Activated CD4-positive, alpha-beta T cell treated with anti-CD3 and anti-CD28 coated beads, Interleukin-2, Interleukin-6, amounts not matched to agents 100 ng/mL and 50 ng/mL, durations not matched to agents 16 hours and 8 hours (primary cell): Measurements from ENCODE around the gene GALNTL6.
"Not testable (repeated sequence)": the region's sequence is repeated elsewhere in the genome, so short reads cannot be mapped to it uniquely, and the experiment has no call there.

Experiments
- DNase-seq: peaks from one replicate; pipeline ENCODE4 v3.0.0-alpha.2; 2020

The GALNTL6 gene

DNA sequence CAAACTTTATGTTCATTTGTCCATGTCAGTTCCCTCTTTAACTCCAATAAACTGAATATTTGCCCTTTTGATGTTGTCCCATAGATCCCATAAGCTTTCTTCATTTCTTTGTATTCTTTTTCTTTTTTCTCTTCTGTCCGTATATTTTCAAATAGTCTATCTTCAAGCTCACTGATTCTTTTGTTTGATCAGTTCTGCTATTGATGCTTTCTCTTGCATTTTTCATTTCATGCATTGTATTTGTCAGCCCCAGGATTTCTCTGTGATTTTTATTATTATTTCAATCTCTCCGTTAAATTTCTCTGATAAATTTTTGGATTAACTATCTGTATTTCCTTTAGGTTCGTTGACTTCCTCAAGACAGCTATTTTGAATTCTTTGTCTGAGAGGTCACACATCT lies 1082.5 kb downstream of the GALNTL6 start:
- DNase-seq: no peak

DNA sequence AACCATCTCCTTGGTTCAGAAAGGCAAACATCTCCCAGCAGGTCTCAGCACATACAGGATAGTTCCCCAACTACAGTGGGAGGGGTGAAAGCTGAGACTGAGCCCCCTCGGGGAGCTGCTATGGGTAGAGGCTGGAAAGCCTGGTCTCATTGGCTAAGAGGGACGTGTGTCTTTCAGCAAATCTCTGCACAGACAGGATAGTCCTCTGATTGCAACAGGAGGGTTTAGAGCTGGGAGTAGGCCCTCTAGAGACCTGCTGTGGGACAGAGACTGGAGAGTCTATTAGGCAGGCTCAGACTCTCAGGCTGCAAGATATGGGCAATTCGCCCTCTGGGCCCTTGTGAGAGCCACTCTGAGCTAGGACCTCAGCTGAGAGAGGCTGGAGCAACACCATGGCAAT lies 1083.8 kb downstream of the GALNTL6 start:
- no peak for DNase-seq

DNA sequence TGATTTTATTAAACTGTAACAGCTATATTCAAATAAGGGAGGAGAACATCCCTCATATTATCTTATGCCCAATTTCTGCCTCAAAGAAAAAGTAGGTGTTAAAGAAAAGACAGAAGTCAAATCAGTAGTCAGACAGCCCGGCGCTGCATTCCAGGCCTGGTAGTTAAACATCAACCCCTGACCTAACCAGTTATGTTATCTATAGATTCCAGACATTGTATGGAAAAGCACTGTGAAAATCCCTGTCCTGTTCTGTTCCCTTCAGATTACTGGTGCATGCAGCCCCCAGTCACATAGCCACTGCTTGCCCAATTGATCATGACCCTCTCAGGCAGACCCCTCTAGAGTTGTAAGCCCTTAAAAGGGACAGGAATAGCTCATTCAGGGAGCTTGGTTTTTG lies 1085.5 kb downstream of the GALNTL6 start:
- DNase-seq: no peak

DNA sequence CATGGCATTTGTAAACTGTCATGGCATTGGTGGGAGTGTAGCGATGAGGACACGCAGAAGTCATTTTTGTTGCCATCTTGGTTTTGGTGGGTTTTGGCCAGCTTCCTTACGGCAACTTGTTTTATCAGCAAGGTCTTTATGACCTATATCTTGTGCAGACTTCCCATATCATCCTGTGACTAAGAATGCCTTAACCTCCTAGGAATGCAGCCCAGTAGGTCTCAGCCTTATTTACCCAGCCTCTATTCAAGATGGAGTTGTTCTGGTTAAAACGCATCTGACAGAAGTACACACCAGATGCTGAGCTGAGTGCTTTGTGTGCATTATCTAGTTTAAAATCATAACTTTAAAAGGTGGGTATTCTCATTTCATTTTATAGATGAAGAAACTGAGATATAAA lies 1086.7 kb downstream of the GALNTL6 start:
- no peak for DNase-seq

DNA sequence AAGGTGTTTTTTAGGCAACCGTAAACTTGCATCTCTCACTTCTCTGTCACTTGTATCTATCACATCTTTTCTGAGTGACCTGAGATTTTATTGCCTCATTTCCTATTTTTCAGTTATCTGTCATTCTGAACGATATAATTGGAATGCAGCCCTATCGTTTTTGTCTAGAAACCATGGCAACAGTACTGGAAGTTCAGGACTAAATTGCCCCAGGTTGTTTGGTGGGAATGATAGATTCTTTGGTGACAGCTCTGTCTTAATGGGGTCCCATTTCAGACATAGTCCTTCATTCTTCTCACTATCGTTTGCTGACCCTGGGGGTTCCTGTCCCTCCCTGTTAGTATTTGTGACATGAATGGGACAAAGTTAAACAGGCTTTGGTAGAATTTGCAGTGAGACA lies 1087.7 kb downstream of the GALNTL6 start:
- no peak for DNase-seq

DNA sequence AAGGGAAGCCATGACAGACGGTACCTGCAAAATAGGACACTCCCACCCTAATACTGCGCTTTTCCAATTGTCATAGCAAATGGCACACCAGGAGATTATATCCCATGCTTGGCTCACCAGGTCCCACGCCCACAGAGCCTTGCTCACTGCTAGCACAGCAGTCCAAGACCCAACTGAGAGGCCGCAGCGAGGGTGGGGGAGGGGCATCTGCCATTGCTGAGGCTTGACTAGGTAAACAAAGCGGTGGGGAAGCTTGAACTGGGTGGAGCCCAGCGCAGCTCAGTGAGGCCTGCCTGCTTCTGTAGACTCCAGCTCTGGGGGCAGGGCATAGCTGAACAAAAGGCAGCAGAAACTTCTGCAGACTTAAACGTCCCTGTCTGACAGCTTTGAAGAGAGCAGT lies 1099.3 kb downstream of the GALNTL6 start:
- DNase-seq: not testable (repeated sequence)

DNA sequence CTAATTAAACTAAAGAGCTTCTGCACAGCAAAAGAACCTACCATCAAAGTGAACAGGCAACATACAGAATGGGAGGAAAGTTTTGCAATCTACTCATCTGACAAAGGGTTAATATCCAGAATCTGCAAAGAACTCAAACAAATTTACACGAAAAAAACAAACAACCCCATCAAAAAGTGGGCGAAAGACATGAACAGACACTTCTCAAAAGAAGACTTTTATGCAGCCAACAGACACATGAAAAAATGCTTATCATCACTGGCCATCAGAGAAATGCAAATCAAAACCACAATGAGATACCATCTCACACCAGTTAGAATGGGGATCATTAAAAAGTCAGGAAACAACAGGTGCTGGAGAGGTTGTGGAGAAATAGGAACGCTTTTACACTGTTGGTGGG lies 1104.2 kb downstream of the GALNTL6 start:
- not testable (repeated sequence) for DNase-seq

DNA sequence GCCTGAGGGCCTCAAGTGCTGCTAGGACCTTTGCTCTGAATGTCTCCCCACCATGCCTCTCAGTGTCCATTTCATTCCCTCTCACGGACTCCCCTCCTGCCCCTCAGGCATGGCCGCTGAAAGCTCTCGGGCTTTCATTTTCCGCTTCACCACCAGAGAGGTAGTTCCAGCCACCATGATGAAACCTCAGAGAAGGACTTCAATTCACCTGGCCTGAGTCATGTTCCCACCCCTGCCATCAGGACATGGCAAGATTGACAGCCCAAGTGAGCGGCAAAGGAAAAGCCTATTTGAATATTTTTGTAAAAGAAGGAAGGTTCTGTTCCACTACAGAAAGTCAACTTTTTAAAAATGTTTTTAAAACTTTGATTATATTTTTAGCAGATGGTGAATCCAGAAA lies 1106.1 kb downstream of the GALNTL6 start:
- no peak for DNase-seq

DNA sequence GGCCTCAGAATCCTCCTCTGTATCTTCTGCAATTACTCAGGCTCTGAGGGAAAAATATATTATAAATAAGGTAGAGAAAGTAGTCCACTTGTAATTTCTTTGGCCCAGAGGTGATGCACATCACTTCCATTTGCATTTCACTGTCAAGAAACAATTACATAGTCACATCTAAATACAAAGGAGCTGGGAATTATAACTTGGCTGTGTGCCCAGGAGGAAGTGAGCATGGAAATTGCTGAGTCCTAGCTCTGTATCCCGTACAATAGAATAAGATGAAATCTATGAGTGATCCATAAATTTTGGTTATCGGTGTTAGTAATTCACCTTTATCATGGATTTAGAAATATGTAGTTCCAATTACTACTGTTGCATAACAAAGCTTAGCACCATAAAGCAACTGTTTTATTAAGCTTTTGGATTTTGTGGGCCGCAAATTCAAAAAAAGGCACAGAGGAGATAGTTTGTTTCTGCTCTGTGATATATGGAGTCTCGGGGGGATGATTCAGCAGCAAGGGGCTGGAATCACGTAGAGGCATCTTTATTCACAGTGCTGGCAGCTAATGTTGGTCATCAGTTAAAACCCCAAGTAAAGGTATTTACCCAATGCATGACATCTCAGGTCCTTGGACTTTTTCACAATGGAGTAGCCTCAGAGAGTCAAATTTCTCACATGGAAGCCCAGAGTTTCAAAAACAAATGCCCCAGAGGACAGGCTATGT lies 1114.1 kb downstream of the GALNTL6 start:
- DNase-seq: no peak

DNA sequence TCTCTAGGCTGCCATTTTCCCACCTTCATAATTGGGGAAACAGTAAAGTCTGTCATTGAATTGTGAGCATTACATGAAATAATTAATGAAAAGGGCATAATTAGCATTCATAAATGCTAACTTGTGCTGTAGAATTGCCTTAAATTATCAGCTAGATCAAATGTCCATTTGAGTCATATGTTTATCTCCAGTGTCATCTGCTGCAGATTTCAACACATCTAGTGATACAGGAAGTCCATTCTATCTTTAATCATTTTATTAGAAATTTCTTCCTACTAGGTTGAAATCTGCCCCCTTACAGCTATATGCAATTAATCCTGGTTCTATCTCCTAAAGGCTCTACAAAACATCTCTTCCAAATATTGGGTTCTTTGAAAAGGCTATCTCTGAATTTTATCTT lies 1115.1 kb downstream of the GALNTL6 start:
- no peak for DNase-seq

DNA sequence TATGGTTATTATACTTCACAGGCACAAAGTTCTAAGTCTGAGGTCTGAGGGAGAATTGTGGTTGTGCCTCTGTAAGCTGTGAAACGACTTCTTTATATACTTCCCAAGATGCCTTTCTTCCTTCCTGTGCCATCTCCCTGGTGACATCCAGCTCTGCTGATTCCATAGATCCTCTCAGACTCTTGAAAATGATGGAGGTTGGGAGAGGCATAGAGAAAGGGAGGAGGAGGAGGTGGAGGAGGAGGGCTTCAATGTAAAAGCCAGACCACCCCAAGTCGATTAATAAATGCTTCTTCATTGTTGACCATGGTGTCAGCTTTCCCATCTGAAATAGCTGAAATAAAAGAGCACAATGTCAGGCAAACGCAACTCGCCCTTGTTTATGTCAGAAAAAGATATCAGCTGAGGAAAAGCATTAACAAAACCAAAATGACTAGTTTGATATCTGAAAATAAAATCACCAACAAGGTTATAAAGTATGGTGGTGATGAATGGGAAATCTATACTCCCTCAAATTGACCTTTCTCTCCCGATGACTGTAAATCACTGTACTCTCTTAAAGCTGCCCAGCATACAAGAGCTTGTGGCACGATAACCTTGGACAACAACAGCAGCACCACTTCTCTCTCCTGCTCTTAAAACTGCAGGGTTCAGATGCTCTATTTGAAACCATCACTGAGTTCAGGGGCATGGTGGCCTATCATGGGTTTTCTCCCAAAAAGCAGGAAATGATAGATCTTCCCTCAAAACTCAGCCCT lies 1125.0 kb downstream of the GALNTL6 start:
- no peak for DNase-seq

DNA sequence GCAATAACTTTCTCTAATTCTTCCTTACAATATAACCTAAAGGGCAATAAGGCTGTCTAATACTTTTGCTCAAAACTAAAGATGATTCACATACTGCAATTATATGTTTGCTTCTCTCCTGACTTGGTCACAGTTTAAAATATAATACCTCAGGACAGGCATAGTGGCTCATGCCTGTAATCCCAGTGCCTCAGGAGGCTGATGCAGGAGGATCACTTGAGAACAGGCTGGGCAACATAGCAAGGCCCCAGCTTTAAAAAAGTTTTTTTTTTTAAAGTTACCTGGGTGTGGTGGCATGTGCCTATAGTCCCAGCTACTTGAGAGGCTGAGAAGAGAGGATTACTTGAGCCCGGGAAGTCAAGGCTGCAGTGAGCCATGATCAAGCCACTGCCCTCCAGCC lies 1125.7 kb downstream of the GALNTL6 start:
- DNase-seq: no peak

DNA sequence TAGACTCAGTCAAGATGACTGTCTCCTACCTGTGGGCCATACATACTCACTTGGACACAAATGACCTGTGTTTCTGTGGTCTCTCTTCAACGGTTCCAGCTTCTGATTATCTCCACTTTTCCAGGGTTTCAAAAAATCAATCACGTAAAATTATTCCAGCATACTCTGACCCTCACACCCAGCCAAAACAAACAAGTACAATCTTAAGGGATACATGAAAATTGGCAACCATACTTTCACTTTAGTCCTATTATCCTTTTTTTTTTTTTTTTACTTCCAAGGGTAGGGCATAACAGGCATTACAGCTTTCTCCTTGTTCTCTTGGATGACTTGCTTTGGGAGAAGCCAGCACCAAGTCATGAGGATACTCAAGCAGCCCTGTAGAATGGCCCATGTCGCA lies 1129.6 kb downstream of the GALNTL6 start:
- no peak for DNase-seq

DNA sequence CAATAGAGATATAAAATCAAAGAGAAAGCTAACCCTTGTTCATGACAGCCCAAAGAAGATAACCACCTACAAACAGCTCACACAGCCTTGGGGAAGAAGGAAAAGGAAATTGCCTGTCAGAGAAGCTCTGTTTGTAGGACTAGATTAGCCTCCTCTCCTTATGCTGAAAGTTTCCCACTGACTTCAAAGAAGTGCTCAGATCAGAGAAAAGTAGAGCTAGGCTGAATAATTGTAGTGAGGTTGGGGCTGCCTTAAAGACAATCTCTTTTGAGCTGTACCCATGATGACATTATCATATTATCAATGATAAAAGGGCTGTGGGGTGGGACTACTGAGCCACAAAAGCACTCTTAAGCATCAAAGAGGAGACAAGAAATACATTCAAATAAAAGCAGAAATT lies 1132.4 kb downstream of the GALNTL6 start:
- DNase-seq: no peak

DNA sequence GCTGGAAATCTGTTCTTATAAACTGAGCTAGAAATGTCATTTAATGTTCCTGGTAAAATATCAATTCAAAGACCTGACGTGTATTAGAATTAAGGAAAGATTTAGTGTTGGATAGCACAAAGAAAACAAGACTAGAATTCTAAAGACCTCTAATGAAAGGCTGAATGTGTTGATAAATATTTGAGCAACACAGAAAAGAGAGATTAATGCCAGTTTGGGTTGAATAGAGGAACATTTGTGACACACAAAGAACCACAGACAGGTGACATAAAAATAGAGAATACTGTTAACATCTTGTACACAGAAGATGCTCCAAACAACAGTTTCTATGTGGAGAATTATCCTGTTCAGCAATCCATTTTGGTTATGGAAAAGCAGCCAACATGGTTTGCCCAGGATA lies 1133.3 kb downstream of the GALNTL6 start:
- no peak for DNase-seq

DNA sequence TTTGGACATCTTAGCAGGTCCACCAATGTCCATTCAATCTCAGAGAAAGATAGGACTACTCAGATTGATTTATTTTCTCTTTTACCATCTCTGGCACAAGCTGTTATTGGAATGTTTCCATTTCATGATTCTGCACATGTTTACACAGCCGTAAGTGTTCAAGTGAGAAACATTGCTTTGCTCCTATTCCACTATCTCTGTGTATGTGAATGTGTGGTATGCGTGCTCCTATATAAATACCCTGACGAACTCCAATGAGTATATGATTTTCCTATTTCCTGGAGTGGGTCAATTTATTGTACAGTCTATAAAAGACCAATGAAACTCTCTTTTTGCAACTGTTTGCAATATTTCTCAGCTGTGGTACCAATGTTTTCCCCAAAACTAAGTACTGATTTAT lies 1134.4 kb downstream of the GALNTL6 start:
- DNase-seq: no peak

DNA sequence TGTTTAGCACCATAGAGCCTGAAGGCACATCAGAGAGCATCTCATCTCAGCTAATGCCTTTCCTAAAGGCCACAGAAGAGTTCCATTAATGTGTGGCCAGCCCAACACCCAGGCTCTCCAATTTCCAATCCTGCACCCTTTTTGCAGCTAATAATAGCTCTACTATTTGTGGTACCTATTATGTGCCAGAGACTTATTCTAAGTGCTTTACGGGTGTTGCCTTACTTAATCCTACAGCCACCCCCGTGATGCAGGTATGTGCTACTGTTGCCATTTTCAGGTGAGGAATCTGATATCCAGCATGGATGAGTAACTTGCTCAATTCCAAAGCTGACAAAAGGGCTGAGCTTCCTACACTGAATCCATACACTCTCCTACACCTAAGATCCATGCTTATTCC lies 1137.8 kb downstream of the GALNTL6 start:
- DNase-seq: no peak

DNA sequence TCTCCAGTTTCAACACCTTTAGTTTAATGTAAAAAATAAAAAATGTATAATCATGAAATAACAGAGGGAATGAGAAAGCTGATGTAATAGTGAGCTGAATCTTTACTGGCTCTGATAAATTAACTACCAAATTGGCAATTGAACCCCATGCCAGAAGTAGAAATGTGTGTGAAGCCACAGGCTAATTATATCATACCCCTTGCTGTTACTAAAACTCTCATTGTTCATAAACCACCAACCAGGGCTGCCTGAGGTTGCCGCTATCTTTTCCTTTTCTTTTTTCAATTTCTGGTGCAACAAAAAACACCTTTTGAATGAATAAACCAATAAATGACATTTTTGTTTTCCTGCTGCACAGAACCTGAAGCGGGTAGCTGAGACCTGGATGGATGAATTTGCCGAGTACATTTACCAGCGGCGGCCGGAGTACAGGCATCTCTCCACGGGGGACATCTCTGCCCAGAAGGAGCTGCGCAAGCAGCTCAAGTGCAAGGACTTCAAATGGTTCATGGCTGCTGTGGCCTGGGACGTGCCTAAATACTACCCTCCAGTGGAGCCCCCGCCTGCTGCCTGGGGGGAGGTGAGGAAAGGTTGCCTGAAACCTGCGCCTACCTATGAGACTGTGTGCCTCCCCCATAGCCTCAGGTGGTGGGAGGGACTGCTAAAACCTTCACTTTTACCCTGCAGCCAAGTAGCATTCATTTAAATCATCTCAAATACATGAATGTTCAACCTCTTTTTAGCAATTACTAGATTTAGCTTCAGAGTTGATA lies 1138.7 kb downstream of the GALNTL6 start:
- no peak for DNase-seq

DNA sequence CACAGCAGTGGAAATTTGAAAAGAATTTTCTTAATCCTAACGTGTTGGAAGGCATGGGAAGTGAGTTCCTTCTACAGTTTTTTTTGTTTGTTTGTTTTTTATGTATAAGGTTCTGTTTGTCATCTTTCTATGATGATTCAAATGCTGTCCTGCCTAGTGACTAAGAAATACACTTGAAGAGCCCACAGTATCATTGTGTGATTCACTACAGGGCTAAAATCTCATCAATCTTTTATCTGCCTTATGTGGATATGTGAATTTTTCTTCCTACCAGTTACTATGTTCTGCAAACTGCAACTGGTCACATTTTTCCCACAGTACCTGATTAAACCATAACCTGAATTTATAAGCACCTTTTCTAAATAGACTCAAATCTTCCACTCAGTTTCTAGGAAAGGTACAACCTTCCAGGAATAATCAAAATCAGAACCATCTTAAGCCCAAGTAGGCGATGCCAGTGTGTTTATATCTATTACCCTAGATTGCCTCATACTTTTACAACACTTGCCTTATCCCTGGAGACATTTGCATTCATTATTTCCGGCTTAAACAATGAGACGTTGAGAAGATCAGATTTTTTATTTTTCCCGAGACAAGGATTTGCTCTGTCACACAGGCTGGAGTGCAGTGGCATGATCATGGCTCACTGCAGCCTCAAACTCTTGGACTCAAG lies 1140.8 kb downstream of the GALNTL6 start:
- DNase-seq: no peak

DNA sequence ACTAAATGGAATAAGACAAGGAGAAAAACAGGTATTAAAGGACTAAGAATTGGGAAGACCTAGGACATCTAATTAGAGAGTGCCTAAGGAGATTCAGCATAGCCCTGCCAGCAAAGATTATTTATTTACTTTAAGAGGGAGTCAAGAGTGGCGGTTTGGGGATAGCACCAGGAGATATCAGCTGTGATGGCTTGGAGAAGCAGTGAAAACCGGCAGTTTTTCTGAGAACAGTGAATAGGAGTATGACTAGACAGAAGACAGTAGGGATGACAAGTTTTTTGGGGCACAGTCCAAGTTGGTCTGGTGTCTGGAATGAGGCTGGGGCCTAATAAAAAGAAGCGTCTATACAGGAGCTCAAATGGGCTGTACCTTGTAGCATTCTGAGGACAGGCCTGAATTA lies 1143.1 kb downstream of the GALNTL6 start:
- not testable (repeated sequence) for DNase-seq

DNA sequence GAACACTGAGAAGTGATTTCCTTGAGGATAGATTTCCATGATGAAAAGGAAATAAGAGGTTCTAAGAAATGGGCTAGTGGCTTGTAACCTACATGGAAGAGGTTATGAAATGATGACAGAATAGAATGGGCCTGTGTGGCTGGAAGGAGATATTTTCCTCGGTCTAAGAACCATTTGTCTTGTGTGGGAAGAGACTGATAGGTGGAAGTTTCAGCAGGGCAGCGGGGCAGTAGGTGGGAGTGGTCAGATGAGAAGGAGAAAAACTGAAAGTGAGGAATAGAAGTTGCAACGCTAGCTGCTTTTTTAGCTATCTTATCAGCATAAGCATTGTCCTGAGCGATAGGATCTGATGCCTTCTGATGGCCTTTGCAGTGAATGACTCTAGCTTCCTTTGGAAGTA lies 1144.0 kb downstream of the GALNTL6 start:
- no peak for DNase-seq

DNA sequence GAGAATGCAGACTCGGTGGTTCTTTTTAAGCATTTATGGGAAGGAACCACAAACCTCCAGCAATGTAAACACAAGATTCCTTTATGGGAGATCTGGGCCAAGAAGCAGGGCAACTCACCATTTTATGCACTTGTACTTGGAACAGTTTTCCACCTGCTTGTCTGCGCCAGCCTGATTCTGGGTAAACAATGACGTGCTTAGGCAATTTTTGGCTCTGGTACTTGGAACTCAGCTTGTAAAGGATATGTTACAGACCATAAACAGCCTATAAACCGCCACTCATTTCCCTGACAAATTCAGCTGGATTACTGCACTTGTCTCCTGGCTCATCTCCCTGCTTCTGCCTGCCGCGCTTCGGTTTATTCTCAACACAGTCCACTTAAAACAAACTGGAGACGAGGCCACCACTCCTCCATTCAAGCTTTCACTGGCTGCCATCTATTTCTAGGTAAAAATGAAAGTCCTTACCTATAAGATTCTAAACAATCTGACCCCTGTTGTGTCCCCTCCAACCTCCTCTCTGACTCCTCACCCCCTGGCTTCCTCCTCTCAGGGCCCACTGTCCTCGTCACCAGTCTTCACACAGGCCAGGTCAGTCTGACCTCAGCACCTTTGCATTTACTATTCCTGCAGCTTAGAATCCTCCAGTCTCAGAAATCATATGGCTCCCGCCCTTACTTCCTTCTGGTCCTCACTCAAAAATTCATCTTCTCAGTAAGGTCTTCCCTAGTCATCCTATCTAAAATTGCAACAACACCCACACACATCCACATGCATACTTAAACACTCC lies 1149.6 kb downstream of the GALNTL6 start:
- DNase-seq: no peak
